Kasumi-1 (cell line): ENCODE measurements around the gene HHAT.

ENCODE experiments used
- DNase-seq, 2 experiments: peaks; one replicate each; lab custom pipeline; 2025; lab: John Stamatoyannopoulos, UW

Gene HHAT

GRCh38 chr1:210483821-210484220, 155.1 kb downstream of the HHAT start:
- no peak for DNase-seq

GRCh38 chr1:210487021-210487420, 158.3 kb downstream of the HHAT start:
- no peak for DNase-seq

GRCh38 chr1:210489491-210489890, 160.8 kb downstream of the HHAT start:
- DNase-seq = no peak

- DNase-seq = no peak
These were observed 162.1 kb downstream of the HHAT start for GRCh38 chr1:210490781-210491180.

GRCh38 chr1:210496063-210496462, 167.4 kb downstream of the HHAT start:
- no peak for DNase-seq

GRCh38 chr1:210499956-210500355, 171.3 kb downstream of the HHAT start:
- no peak for DNase-seq

GRCh38 chr1:210500831-210501230, 172.1 kb downstream of the HHAT start:
- no peak for DNase-seq

GRCh38 chr1:210504286-210504685, 175.6 kb downstream of the HHAT start:
- DNase-seq = no peak

GRCh38 chr1:210505601-210506496, 177.1 kb downstream of the HHAT start:
- no peak for DNase-seq

- no peak for DNase-seq
These were observed 178.0 kb downstream of the HHAT start for GRCh38 chr1:210506689-210507088.

GRCh38 chr1:210516092-210516656, 187.5 kb downstream of the HHAT start:
- no peak for DNase-seq

GRCh38 chr1:210516697-210517459, 188.2 kb downstream of the HHAT start:
- no peak for DNase-seq

- DNase-seq = no peak
These were observed 195.1 kb downstream of the HHAT start for GRCh38 chr1:210523830-210524229.

GRCh38 chr1:210525716-210526454, 197.2 kb downstream of the HHAT start:
- DNase-seq = no peak

- no peak for DNase-seq
These were observed 198.4 kb downstream of the HHAT start for GRCh38 chr1:210527091-210527490.

- no peak for DNase-seq
These were observed 202.9 kb downstream of the HHAT start for GRCh38 chr1:210531475-210532222.

- no peak for DNase-seq
These were observed 203.5 kb downstream of the HHAT start for GRCh38 chr1:210532223-210532598.

- no peak for DNase-seq
These were observed 207.1 kb downstream of the HHAT start for GRCh38 chr1:210535761-210536160.

GRCh38 chr1:210536254-210536961, 207.7 kb downstream of the HHAT start:
- DNase-seq = no peak

- no peak for DNase-seq
These were observed 211.6 kb downstream of the HHAT start for GRCh38 chr1:210540288-210540687.
